ENCODE data around the gene ARHGAP42. TPM values are rescaled to one million over a fixed set of nuclear protein-coding genes. Genes with fewer than 3 reads are reported as not detected.
A peak's percentile ranks its signal among the peaks of the same experiment; 100 is the strongest.

Gene ARHGAP42
- total RNA-seq, 4 donors from 2014 or later = 5.1 to 10.6 (median 8.0) TPM

GRCh38 chr11:100978442-100978841, 291.4 kb downstream of the ARHGAP42 start:
- H3K4me3 ChIP-seq = no peak overlapping the region
- intact Hi-C loops (cut with DNase I) = loop anchor here (5.0 kb wide), 1 partner anchor 454 kb away; no protein-coding TSS in a partner anchor
- peaks cover 0 to 35% (median 21%) of the 10 kb centered on the region in 4 donors for H3K36me3 ChIP-seq
- 65% methylated on average over 2 of the region's 2 CpGs for WGBS
- no peaks in the 10 kb centered on the region for H3K9me3 ChIP-seq
- no peaks in the 10 kb centered on the region for H3K4me1 ChIP-seq
- H3K27ac ChIP-seq (replicated peaks in 1 of 4) = no peak overlapping the region
- H3K27me3 ChIP-seq = no peaks in the 10 kb centered on the region
- TF ChIP-seq CTCF (IDR thresholded peaks at IDR 0.05) (no peak), EP300 (IDR thresholded peaks at IDR 0.05) (no peak), POLR2AphosphoS5 (IDR thresholded peaks at IDR 0.05) (no peak), POLR2A (IDR thresholded peaks at IDR 0.05; ENCODE audit: low read depth) (no peak)
- DNase-seq (ENCODE audit: extremely low spot score) = no peak

GRCh38 chr11:100978939-100979338, 291.9 kb downstream of the ARHGAP42 start:
- peaks cover 0 to 33% (median 21%) of the 10 kb centered on the region in 4 donors for H3K36me3 ChIP-seq
- no peak overlapping the region for H3K4me3 ChIP-seq
- no peak for DNase-seq (ENCODE audit: extremely low spot score)
- no peaks in the 10 kb centered on the region for H3K27me3 ChIP-seq
- WGBS = 94% methylated on average over 2 of the region's 2 CpGs
- no peak overlapping the region for H3K27ac ChIP-seq (replicated peaks in 1 of 4)
- TF ChIP-seq POLR2A (IDR thresholded peaks at IDR 0.05; ENCODE audit: low read depth) = no peak
- TF ChIP-seq POLR2AphosphoS5 (IDR thresholded peaks at IDR 0.05) = no peak
- no peak for TF ChIP-seq CTCF (IDR thresholded peaks at IDR 0.05)
- TF ChIP-seq EP300 (IDR thresholded peaks at IDR 0.05) = no peak
- no peaks in the 10 kb centered on the region for H3K4me1 ChIP-seq
- intact Hi-C loops (cut with DNase I) = loop anchor here (5.0 kb wide), 1 partner anchor 453 kb away; no protein-coding TSS in a partner anchor
- H3K9me3 ChIP-seq = no peaks in the 10 kb centered on the region

GRCh38 chr11:100980156-100980555, 293.1 kb downstream of the ARHGAP42 start:
- Histone ChIP-seq H3K4me1 (no peaks in the 10 kb centered on the region), H3K4me3 (no peak overlapping the region), H3K27ac (replicated peaks in 1 of 4) (no peak overlapping the region), H3K9me3 (no peaks in the 10 kb centered on the region), H3K27me3 (no peaks in the 10 kb centered on the region), H3K36me3 (peaks cover 0 to 25% (median 14%) of the 10 kb centered on the region in 4 donors)
- TF ChIP-seq CTCF (IDR thresholded peaks at IDR 0.05) = peak in 2 of 3 experiments; percentile 19 to 25
- TF ChIP-seq POLR2AphosphoS5 (IDR thresholded peaks at IDR 0.05) = no peak
- WGBS = 82% methylated on average over 3 of the region's 3 CpGs
- DNase-seq (ENCODE audit: extremely low spot score) = no peak
- intact Hi-C loops (cut with DNase I) = no loop called here

GRCh38 chr11:100981196-100981824, 294.2 kb downstream of the ARHGAP42 start:
- H3K27ac ChIP-seq (replicated peaks in 1 of 4) = no peak overlapping the region
- H3K4me1 ChIP-seq = no peaks in the 10 kb centered on the region
- no peak overlapping the region for H3K4me3 ChIP-seq
- peaks cover 0 to 20% (median 10%) of the 10 kb centered on the region in 4 donors for H3K36me3 ChIP-seq
- 90% methylated on average over 1 of the region's 1 CpG for WGBS
- H3K9me3 ChIP-seq = no peaks in the 10 kb centered on the region
- no peak for TF ChIP-seq EP300 (IDR thresholded peaks at IDR 0.05)
- no peak for TF ChIP-seq POLR2AphosphoS5 (IDR thresholded peaks at IDR 0.05)
- no peak for TF ChIP-seq CTCF (IDR thresholded peaks at IDR 0.05)
- TF ChIP-seq POLR2A (IDR thresholded peaks at IDR 0.05; ENCODE audit: low read depth) = no peak
- no peak for DNase-seq (ENCODE audit: extremely low spot score)
- intact Hi-C loops (cut with DNase I) = no loop called here
- H3K27me3 ChIP-seq = no peaks in the 10 kb centered on the region

- no peaks in the 10 kb centered on the region for H3K9me3 ChIP-seq
- H3K27me3 ChIP-seq = no peaks in the 10 kb centered on the region
- no peak overlapping the region for H3K27ac ChIP-seq (replicated peaks in 1 of 4)
- no peaks in the 10 kb centered on the region for H3K4me1 ChIP-seq
- intact Hi-C loops (cut with DNase I) = no loop called here
- WGBS = 82% methylated on average over 3 of the region's 3 CpGs
- TF ChIP-seq POLR2AphosphoS5 (IDR thresholded peaks at IDR 0.05) = no peak
- TF ChIP-seq EP300 (IDR thresholded peaks at IDR 0.05) = no peak
- DNase-seq (ENCODE audit: extremely low spot score) = no peak
- H3K4me3 ChIP-seq = no peak overlapping the region
- H3K36me3 ChIP-seq = peaks cover 0 to 3% (median 0%) of the 10 kb centered on the region in 4 donors
These were observed 297.6 kb downstream of the ARHGAP42 start for GRCh38 chr11:100984668-100985067.
